LNCaP clone FGC (cell line): ENCODE measurements around the gene ABHD8.
A peak's percentile ranks its signal among the peaks of the same experiment; 100 is the strongest.

ENCODE experiments used
- DNase-seq: peaks from one replicate; pipeline ENCODE4 v3.0.0-alpha.2; 2011; ENCODE audit warnings: low read depth
- H3K4me3 ChIP-seq: 2 replicates; pipeline ENCODE4 v1.5.1; 2011; ENCODE audit warnings: mild to moderate bottlenecking, low read depth, low read length, control low read depth
- CTCF ChIP-seq: IDR thresholded peaks from 2 replicates; pipeline ENCODE4 v1.5.1; 2012; ENCODE audit warnings: mild to moderate bottlenecking; ENCODE audit not compliant: control insufficient read depth, insufficient read depth; ENCODE audit errors: extremely low read depth

The ABHD8 gene

GRCh38 chr19:17260842-17261325, 42.3 kb downstream of the ABHD8 start:
- TF ChIP-seq CTCF: peak; percentile 88

GRCh38 chr19:17259934-17260333, 43.3 kb downstream of the ABHD8 start:
- DNase-seq: no peak

More at GRCh38 chr19:17260842-17261325, 42.3 kb downstream of the ABHD8 start:
- DNase-seq: peak; percentile 58
- H3K4me3 ChIP-seq: no peak overlapping the region

GRCh38 chr19:17259118-17259780, 44.0 kb downstream of the ABHD8 start:
- no peak for TF ChIP-seq CTCF
- no peak for DNase-seq
- H3K4me3 ChIP-seq: no peak overlapping the region

More at GRCh38 chr19:17259934-17260333, 43.3 kb downstream of the ABHD8 start:
- TF ChIP-seq CTCF: no peak
- no peak overlapping the region for H3K4me3 ChIP-seq

GRCh38 chr19:17256130-17256529, 47.1 kb downstream of the ABHD8 start:
- H3K4me3 ChIP-seq: no peak overlapping the region
- no peak for DNase-seq
- TF ChIP-seq CTCF: no peak

GRCh38 chr19:17255150-17255621, 48.0 kb downstream of the ABHD8 start:
- DNase-seq: no peak
- TF ChIP-seq CTCF: no peak
- no peak overlapping the region for H3K4me3 ChIP-seq

GRCh38 chr19:17254636-17255035, 48.6 kb downstream of the ABHD8 start:
- DNase-seq: no peak
- no peak overlapping the region for H3K4me3 ChIP-seq
- no peak for TF ChIP-seq CTCF
